ENCODE results near the gene LCE3E.
"Not testable (repeated sequence)": the region's sequence is repeated elsewhere in the genome, so short reads cannot be mapped to it uniquely, and the experiment has no call there.

Gene LCE3E

GRCh38 chr1:152566681-152567080, at the start of gene LCE3E:
Gene LCE3E, minus strand, starts transcription at chr1:152566780. Its CDS starts 572 bp downstream, at chr1:152566208.
- DNase-seq (ENCODE audit: low read depth, low spot score) = no peak

DNA sequence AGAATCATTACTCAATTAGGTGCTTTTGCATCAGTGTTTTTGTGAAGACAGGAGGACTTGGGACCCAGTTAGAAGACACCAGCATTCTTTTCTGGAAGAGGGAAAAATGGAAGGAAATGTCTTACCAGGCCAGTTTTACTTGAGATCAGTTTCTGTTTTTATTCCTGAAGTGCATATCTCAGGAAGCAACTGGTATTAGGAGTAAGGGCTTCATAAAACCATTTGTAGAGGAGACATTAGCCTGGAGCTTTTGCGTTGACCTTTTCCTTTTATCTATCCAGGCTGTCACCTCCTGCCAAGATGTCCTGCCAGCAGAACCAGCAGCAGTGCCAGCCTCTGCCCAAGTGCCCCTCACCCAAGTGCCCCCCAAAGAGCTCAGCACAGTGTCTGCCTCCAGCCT, 46.9 kb upstream of the LCE3E start, which contains the start of gene LCE3B:
TSS of gene LCE3B (plus strand) at position 301 of the 400 bp plus-strand sequence. CDS start at position 301, 0 bp downstream.
- DNase-seq (ENCODE audit: low read depth, low spot score) = no peak

- DNase-seq (ENCODE audit: low read depth, low spot score) = no peak
These were observed 33.4 kb upstream of the LCE3E start, which contains the start of gene LCE3C for GRCh38 chr1:152599934-152600333. Gene LCE3C, plus strand, starts transcription at chr1:152600234. Its CDS starts 498 bp downstream, at chr1:152600732.

- no peak for DNase-seq (ENCODE audit: low read depth, low spot score)
These were observed 30.4 kb upstream of the LCE3E start for GRCh38 chr1:152596986-152597385.

- DNase-seq (ENCODE audit: low read depth, low spot score) = no peak
These were observed 19.0 kb upstream of the LCE3E start for GRCh38 chr1:152585586-152585985.

DNA sequence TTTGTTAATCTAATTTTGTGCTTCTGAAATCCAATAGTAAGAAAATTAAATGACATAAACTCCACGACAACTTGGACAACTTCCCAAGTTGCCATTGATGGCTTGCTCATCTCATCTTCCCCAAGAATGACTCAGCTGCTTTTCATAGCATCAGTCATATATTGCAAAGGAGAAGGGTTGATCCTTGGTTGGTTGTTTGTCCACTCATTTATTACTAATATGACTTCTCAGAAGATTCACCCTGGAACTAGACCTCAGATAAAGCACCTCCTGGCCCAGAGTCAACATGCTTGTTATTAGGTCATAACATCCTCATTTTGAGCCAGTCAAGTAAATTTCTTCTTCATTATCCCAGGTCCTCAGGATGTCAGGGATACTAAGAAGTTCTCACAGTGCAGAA, 16.1 kb upstream of the LCE3E start:
- DNase-seq (ENCODE audit: low read depth, low spot score) = no peak

DNA sequence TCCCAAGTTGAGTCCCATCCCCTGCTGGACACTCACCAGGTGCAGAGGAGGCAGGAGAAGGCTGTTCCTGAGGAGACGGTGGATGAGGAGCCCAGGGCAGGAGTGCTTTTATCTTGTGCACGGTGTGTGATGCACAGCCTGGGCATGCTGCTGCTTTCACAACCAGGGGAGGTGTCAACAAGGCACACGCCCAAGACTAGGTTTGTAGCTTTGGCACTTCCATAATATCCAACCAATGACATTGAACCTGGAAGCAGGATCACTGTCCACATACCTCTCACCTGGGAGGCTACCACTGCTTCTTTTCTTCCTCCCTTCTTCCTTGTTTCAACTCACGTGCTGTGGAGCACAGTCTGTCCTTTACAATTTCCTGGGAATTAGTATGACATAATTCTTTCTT, 13.9 kb upstream of the LCE3E start, which contains the start of gene LCE3D:
TSS of gene LCE3D (minus strand) at position 84 of the 400 bp plus-strand sequence. CDS start 580 bp downstream, outside the sequence.
- no peak for DNase-seq (ENCODE audit: low read depth, low spot score)

DNA sequence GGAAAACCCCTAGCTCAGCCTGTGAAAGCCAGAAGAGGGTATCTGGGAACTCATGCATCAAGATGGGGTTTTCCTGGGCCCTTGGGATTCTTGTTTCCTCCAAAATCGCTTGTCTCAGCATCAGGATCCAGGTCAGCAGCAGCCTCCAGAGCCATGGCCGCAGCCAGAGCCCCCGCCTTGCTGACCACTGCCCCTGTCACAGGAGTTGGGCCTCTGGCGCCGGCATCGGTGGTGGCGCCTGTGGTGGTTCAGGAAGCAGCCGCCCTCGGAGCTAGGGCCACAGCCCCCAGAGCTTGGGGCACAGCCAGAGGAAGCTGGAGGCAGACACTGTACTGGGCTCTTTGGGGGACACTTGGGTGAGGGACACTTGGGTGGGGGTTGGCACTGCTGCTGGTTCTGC, 12.9 kb upstream of the LCE3E start:
- not testable (repeated sequence) for DNase-seq (ENCODE audit: low read depth, low spot score)

DNA sequence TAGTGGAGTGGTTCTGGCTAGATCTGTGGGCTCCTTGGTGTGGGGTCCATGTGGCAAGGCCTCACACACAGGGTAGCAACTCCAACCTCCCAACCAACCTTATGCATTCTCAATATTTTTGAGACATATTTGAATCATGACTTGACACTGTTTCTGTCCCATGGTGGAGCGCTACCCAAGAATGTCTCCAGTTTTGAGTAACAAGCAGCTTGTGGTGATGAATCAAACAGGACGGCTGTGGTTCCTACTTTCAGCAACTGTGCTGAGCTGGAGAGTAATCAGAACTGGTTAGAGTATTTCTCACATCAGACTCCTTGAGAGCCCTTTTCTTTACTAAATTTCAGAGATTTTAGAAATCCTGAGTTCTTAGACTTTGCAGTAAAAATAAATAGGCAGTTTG, 10.6 kb upstream of the LCE3E start:
- DNase-seq (ENCODE audit: low read depth, low spot score) = no peak

- DNase-seq (ENCODE audit: low read depth, low spot score) = no peak
These were observed 905 bp downstream of the LCE3E start for GRCh38 chr1:152565535-152566215.

GRCh38 chr1:152565115-152565514, 1.5 kb downstream of the LCE3E start:
- DNase-seq (ENCODE audit: low read depth, low spot score) = no peak

DNA sequence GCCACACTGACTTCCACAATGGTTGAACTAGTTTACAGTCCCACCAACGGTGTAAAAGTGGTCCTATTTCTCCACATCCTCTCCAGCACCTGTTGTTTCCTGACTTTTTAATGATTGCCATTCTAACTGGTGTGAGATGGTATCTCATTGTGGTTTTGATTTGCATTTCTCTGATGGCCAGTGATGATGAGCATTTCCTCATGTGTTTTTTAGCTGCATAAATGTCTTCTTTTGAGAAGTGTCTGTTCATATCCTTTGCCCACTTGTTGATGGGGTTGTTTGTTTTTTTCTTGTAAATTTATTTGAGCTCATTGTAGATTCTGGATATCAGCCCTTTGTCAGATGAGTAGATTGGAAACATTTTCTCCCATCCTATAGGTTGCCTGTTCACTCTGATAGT, 18.2 kb downstream of the LCE3E start:
- DNase-seq (ENCODE audit: low read depth, low spot score) = not testable (repeated sequence)

DNA sequence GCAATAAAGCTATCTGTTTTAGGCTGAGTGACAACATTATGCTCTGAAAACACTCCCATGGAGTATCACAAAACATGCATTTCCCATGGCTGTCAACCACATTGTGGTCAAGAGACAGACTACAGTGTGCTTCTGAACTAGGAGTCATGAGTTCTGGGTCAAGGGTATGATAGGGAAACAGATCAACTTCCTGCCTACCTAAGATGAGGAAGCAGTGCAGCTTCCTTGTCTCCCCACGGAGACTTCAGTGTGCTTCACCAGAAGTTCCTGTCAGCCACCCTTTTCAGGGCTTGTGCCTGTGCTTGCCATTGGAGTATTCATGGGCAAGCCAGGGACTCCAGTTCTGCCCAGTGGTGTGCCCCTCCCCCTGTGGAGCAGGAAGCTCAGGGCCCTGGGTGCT, 19.9 kb downstream of the LCE3E start:
- DNase-seq (ENCODE audit: low read depth, low spot score) = no peak

- no peak for DNase-seq (ENCODE audit: low read depth, low spot score)
These were observed 22.8 kb downstream of the LCE3E start for GRCh38 chr1:152543820-152544219.

DNA sequence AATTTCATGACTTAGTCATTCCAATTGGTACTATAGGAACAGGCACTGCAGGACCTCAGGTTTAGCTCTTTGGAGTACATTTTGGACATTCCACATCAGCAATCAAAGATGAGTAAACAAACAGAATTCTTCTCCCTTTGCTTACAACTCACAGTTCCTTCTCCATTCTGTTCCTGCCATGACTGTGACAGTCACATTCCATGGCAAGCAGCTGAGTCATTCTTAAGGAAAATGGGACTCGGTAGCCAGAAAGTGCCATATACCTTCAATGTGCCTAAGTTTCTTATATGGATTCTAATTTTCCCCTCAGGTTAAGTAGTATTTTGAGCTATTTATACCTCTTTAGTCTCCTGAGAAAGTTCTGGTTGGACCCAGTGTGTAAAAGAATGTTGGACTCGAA, 26.7 kb downstream of the LCE3E start:
- DNase-seq (ENCODE audit: low read depth, low spot score) = no peak

- DNase-seq (ENCODE audit: low read depth, low spot score) = no peak
These were observed 29.1 kb downstream of the LCE3E start for GRCh38 chr1:152537496-152537895.

DNA sequence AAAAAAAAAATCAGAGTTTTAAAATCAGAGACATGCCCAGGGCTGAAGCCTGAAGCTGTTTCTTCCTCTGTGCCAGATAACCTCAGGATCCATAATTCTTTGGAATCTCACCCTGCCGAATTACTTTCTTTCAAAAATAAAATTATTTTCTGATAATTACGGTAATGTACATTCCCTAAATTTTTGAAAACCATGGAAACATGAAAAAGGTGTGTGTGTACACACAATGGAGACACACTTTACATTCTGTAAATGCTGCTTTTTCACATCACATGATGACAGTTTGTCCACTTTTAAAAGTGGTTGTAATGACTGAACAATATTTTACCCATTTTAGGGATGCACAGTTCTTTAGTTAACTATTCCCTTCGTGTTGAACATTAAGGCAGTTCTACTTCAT, 30.8 kb downstream of the LCE3E start:
- DNase-seq (ENCODE audit: low read depth, low spot score) = no peak

DNA sequence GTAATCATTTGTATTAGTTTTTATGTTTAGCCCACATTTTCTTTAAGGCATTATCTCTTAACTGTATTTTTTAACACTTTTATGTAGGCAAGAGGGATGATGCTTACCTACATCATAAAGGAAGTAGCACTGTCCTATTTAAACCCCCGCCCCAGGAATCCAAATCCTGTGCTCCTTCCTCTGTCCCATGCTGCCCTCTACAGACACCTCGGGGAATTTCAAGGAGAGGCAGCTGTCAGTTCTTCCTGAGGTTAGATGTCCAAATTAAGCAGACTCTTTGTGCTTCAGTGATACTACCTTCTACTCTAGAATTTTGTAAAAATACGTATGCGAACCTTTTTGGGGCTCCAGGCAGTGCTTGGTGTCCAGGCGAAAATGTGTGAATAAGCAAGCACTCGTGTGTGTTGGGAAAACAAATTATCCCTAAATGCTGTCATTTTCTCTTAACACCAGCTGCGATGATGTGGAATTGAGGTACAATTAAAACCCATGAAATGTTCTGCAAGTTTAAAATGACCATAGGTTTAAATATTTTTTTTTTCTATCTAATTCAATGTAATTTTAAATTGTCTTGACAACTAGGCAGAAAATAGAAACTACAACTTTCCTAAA, 33.1 kb downstream of the LCE3E start:
- no peak for DNase-seq (ENCODE audit: low read depth, low spot score)

GRCh38 chr1:152525080-152525641, 41.4 kb downstream of the LCE3E start:
- DNase-seq (ENCODE audit: low read depth, low spot score) = no peak

DNA sequence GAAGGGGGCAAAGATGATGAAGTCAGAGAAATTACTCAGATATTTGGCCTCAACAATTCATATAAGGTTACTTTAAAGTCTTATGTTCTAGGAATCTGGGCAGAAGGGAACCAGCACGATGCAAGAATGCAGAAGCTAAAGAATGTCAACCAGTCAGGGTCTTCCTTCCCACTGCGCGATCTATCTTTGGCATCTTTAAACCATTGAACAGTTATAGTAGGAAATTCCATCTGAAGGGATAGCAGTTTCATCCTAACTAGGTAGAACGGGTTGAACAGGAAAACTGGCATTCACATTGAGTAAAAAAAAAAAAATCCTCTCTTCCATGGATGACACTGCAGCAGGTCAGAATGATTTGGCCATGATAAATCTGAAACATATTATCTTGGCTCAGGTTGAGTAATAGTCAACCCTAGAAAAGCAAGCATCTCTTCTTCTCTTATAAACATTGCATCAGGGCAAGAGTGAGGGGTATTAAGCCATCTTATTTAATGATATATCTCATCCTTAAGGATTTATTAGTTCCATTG, 46.0 kb downstream of the LCE3E start:
- no peak for DNase-seq (ENCODE audit: low read depth, low spot score)

GRCh38 chr1:152519851-152520250, 46.7 kb downstream of the LCE3E start:
- DNase-seq (ENCODE audit: low read depth, low spot score) = no peak

GRCh38 chr1:152517237-152517811, 49.3 kb downstream of the LCE3E start:
- no peak for DNase-seq (ENCODE audit: low read depth, low spot score)

Measured in iPS DF 19.7 (cell line).